GM12878 (cell line): Measurements from ENCODE around the gene EEF1AKMT3. TPM values are rescaled to one million over a fixed set of nuclear protein-coding genes. Genes with fewer than 3 reads are reported as not detected.
A peak's percentile ranks its signal among the peaks of the same experiment; 100 is the strongest.

ENCODE experiments used
- BRCA1 ChIP-seq: IDR thresholded peaks from 2 replicates; pipeline ENCODE4 v1.6.1; 2011; ENCODE audit warnings: low read depth, low read length, improper control_type of control experiment
- CHD2 ChIP-seq: IDR thresholded peaks from 2 replicates; pipeline ENCODE4 v1.6.1; 2011; ENCODE audit warnings: low read depth, low read length, improper control_type of control experiment, borderline replicate concordance
- CREM ChIP-seq: IDR thresholded peaks from 2 replicates; pipeline ENCODE4 v1.6.1; 2014; ENCODE audit warnings: antibody characterized with exemption, low read depth
- E2F4 ChIP-seq: IDR thresholded peaks from 2 replicates; pipeline ENCODE4 v1.6.1; 2012; ENCODE audit warnings: low read depth, low read length, improper control_type of control experiment
- ETV6 ChIP-seq, 2 experiments: fragments of 450-650 bp in 1 of 2; IDR thresholded peaks in 1 of 2; conservative IDR thresholded peaks in 1 of 2; 2 replicates each; pipeline ENCODE4 v1.6.1; 2014; ENCODE audit warnings: antibody characterized with exemption in 1 of 2, borderline replicate concordance in 1 of 2, low read depth in 1 of 2, mild to moderate bottlenecking in 1 of 2, moderate library complexity in 1 of 2
- HDAC2 ChIP-seq: fragments of 200-600 bp; sonication (generic); IDR thresholded peaks from 2 replicates; pipeline ENCODE4 v1.6.1; 2017
- IKZF2 ChIP-seq, 2 experiments: fragments of 450-650 bp; IDR thresholded peaks; 2 replicates each; pipeline ENCODE4 v1.6.1; 2017; ENCODE audit warnings: mild to moderate bottlenecking in 2 of 2, moderate library complexity in 2 of 2
- NFIC ChIP-seq: IDR thresholded peaks from 2 replicates; pipeline ENCODE4 v1.6.1; 2012; ENCODE audit warnings: low read depth, mild to moderate bottlenecking, inconsistent platforms, low read length, moderate library complexity
- NFYB ChIP-seq: IDR thresholded peaks from 2 replicates; pipeline ENCODE4 v1.6.1; 2011; ENCODE audit warnings: low read depth, mild to moderate bottlenecking, low read length, improper control_type of control experiment, moderate library complexity; ENCODE audit not compliant: insufficient read depth
- NR2F1 ChIP-seq: fragments of 450-650 bp; conservative IDR thresholded peaks from 2 replicates; pipeline ENCODE4 v1.6.1; 2017; ENCODE audit warnings: mild to moderate bottlenecking
- RELA ChIP-seq: fragments of 450-650 bp; IDR thresholded peaks from 2 replicates; pipeline ENCODE4 v1.8.0; 2014; ENCODE audit warnings: borderline replicate concordance; ENCODE audit not compliant: partially characterized antibody
- SMARCA5 ChIP-seq: fragments of 450-650 bp; IDR thresholded peaks from 2 replicates; pipeline ENCODE4 v1.6.1; 2017; ENCODE audit warnings: mild to moderate bottlenecking
- TCF3 ChIP-seq: IDR thresholded peaks from 2 replicates; pipeline ENCODE4 v1.6.1; 2012; ENCODE audit warnings: low read depth, mild to moderate bottlenecking, low read length, borderline replicate concordance; ENCODE audit not compliant: insufficient read depth
- USF1 ChIP-seq: IDR thresholded peaks from 2 replicates; pipeline ENCODE4 v1.6.1; 2011; ENCODE audit warnings: borderline replicate concordance, low read depth, mild to moderate bottlenecking, moderate library complexity, mixed read lengths, low read length; ENCODE audit not compliant: insufficient read depth; ENCODE audit errors: extremely low read length
- ZBTB40 ChIP-seq: fragments of 450-650 bp; IDR thresholded peaks from 2 replicates; pipeline ENCODE4 v1.6.1; 2016; ENCODE audit warnings: mild to moderate bottlenecking, moderate library complexity, borderline replicate concordance
- ZNF274 ChIP-seq: IDR thresholded peaks from one replicate; pipeline ENCODE4 v1.8.0; 2011; ENCODE audit not compliant: insufficient read length, insufficient read depth
- ZNF687 ChIP-seq: fragments of 450-650 bp; IDR thresholded peaks from 2 replicates; pipeline ENCODE4 v1.6.1; 2017; ENCODE audit warnings: mild to moderate bottlenecking, moderate library complexity
- polyA plus RNA-seq, 11 experiments: library from polyadenylated mRNA; depleted of rRNA in 4 of 11; unstranded in 6 of 11; stranded (reverse) in 5 of 11; fragments of >200 nt; fragmentation: Nextera tagmentation in 4 of 11; fragmentation: Illumina TruSeq in 1 of 11; extraction: Ambion mirVana in 4 of 11; extraction: Trizol in 1 of 11; gene quantifications; 1 replicate in 1 of 11; 2 replicates in 10 of 11; pipeline versions ENCODE4 v1.2.1 to v1.2.3, GENCODE V29; 2011 to 2016; ENCODE audit warnings: inconsistent platforms in 2 of 11, missing spikeins in 2 of 11, low read depth in 1 of 11
- total RNA-seq, 4 experiments: library from RNA; depleted of rRNA in 3 of 4; stranded (reverse); fragments of >200 nt in 3 of 4; fragmentation: Illumina TruSeq in 1 of 4; extraction: Trizol in 1 of 4; gene quantifications; 2 replicates each; pipeline versions ENCODE4 v1.2.1 to v1.2.3, GENCODE V29; 2013 to 2021

The EEF1AKMT3 gene
- total and polyA plus RNA-seq, 10 of the 15 experiments (the other 5 are each of a cell fraction or from before 2014, with no cell fraction given) = 1.2 to 8.2 (median 3.5) TPM

- no peak for TF ChIP-seq E2F4
- no peak for TF ChIP-seq NFIC
- peak in 1 of 2 experiments; percentile 45; a peak in 1 of 4 replicates for TF ChIP-seq IKZF2 (IDR thresholded peaks at IDR 0.05)
- no peak for TF ChIP-seq ZNF274
- no peak for TF ChIP-seq ZNF687
- no peak for TF ChIP-seq NFYB
- TF ChIP-seq RELA = no peak
- no peak for TF ChIP-seq CREM
- no peak for TF ChIP-seq ETV6 (conservative IDR thresholded peaks at IDR 0.05 in 1 of 2, IDR thresholded peaks at IDR 0.05 in 1 of 2; ENCODE audit: borderline replicate concordance in 1 of 2, low read depth in 1 of 2)
- no peak for TF ChIP-seq CHD2
- TF ChIP-seq NR2F1 = no peak
- TF ChIP-seq USF1 = no peak
- no peak for TF ChIP-seq BRCA1
- no peak for TF ChIP-seq HDAC2
- TF ChIP-seq SMARCA5 = 0 out of 2 replicates have a peak, but pooled peaks have one; percentile 32
- TF ChIP-seq ZBTB40 = no peak
- 0 out of 2 replicates have a peak, but pooled peaks have one; percentile 61 for TF ChIP-seq TCF3
Observed at GRCh38 chr12:57754411-57755193, 17.8 kb upstream of the EEF1AKMT3 start, which contains the start of gene MARCHF9 (continued).
